PC-3 (cell line): ENCODE measurements around the gene INSL3. TPM values are rescaled to one million over a fixed set of nuclear protein-coding genes. Genes with fewer than 3 reads are reported as not detected.

Source experiments
- ATAC-seq: fragments of 200-7000 bp; cut with Tn5 transposase; 2 replicates; pipeline ENCODE4 v1.9.1; 2020; ENCODE audit warnings: mild to moderate bottlenecking, moderate library complexity
- BruUV-seq: library from RNA; stranded (reverse); fragments of 400-500 nt; replicated peaks from 2 replicates; lab custom pipeline; 2021; lab: Mats Ljungman, UMichigan
- CTCF ChIA-PET: fragments of 300-600 bp; sonication (Branson Sonifier 250); formaldehyde crosslinking; loops from one replicate; lab custom pipeline; 2022; ENCODE audit warnings: antibody characterized with exemption; lab: Charles Lee
- POLR2A ChIA-PET: fragments of 300-600 bp; sonication (Branson Sonifier 250); formaldehyde crosslinking; loops from one replicate; lab custom pipeline; 2022; ENCODE audit warnings: antibody characterized with exemption; ENCODE audit not compliant: unreplicated experiment; lab: Charles Lee
- DNase-seq: peaks from one replicate; pipeline ENCODE4 v3.0.0-alpha.2; 2015
- H2AFZ ChIP-seq: fragments of 300-600 bp; sonication (generic); 2 replicates; pipeline ENCODE4 v1.6.0; 2016; ENCODE audit warnings: antibody characterized with exemption, low read length
- H3F3A ChIP-seq: fragments of 300-600 bp; sonication (generic); one replicate; pipeline ENCODE4 v1.6.0; 2017; ENCODE audit warnings: antibody characterized with exemption, low read length, control low read depth, mild to moderate bottlenecking; ENCODE audit not compliant: unreplicated experiment
- H3K27ac ChIP-seq: fragments of 300-600 bp; sonication (generic); 2 replicates; pipeline ENCODE4 v1.5.1; 2016; ENCODE audit warnings: mild to moderate bottlenecking, low read length
- H3K27me3 ChIP-seq: fragments of 300-600 bp; sonication (generic); 2 replicates; pipeline ENCODE4 v1.6.1; 2016; ENCODE audit warnings: low read length, mixed read lengths
- H3K36me3 ChIP-seq: fragments of 300-600 bp; sonication (generic); 2 replicates; pipeline ENCODE4 v1.6.1; 2016; ENCODE audit warnings: low read depth, mixed run types, low read length, mixed read lengths
- H3K4me1 ChIP-seq: fragments of 300-600 bp; sonication (generic); 2 replicates; pipeline ENCODE4 v1.5.1; 2016; ENCODE audit warnings: low read length; ENCODE audit not compliant: insufficient read depth
- H3K4me2 ChIP-seq: fragments of 300-600 bp; sonication (generic); 2 replicates; pipeline ENCODE4 v1.6.0; 2016; ENCODE audit warnings: low read length
- H3K4me3 ChIP-seq: fragments of 300-600 bp; sonication (generic); 2 replicates; pipeline ENCODE4 v1.5.1; 2016; ENCODE audit warnings: mild to moderate bottlenecking, low read length, mixed read lengths
- H3K79me2 ChIP-seq: fragments of 300-600 bp; sonication (generic); 2 replicates; pipeline ENCODE4 v1.6.1; 2017; ENCODE audit warnings: low read length, mixed read lengths
- H3K9ac ChIP-seq: fragments of 300-600 bp; sonication (generic); 2 replicates; pipeline ENCODE4 v1.6.0; 2016; ENCODE audit warnings: mild to moderate bottlenecking, low read length
- H3K9me2 ChIP-seq: fragments of 300-600 bp; sonication (generic); replicated peaks from 2 replicates; pipeline ENCODE4 v1.6.1; 2016; ENCODE audit warnings: mixed run types, low read length, mixed read lengths
- H3K9me3 ChIP-seq: fragments of 300-600 bp; sonication (generic); 2 replicates; pipeline ENCODE4 v1.6.1; 2016; ENCODE audit warnings: low read length, mixed read lengths
- H4K20me1 ChIP-seq: fragments of 300-600 bp; sonication (generic); 2 replicates; pipeline ENCODE4 v1.6.1; 2016; ENCODE audit warnings: low read length, mixed read lengths
- EZH2 ChIP-seq: fragments of 300-600 bp; sonication (generic); IDR thresholded peaks from one replicate; pipeline ENCODE4 v1.6.1; 2017; ENCODE audit warnings: antibody characterized with exemption, mild to moderate bottlenecking, low read length; ENCODE audit not compliant: unreplicated experiment
- EZH2phosphoT487 ChIP-seq: fragments of 300-600 bp; sonication (generic); IDR thresholded peaks from 2 replicates; pipeline ENCODE4 v1.6.1; 2018; ENCODE audit warnings: mild to moderate bottlenecking, antibody characterized with exemption, low read length, borderline replicate concordance
- intact Hi-C: fragments of 100-400 bp; cut with micrococcal nuclease; formaldehyde crosslinking; loops from 2 replicates; pipeline ENCODE4 v1.9.0; 2023
- total RNA-seq: library from RNA; depleted of rRNA; stranded (reverse); fragments of >200 nt; gene quantifications from 2 replicates; pipeline ENCODE4 v1.2.3, GENCODE V29; 2014; rRNA removed
- TF ChIP-seq, protein P1 (sequence below): fragments of 300-600 bp; sonication (generic); conservative IDR thresholded peaks from 2 replicates; pipeline ENCODE4 v1.5.1; 2017; ENCODE audit warnings: antibody characterized with exemption, low read depth, mild to moderate bottlenecking, low read length

Gene INSL3
- total RNA-seq, 1 experiment from 2014 or later = not detected

DNA sequence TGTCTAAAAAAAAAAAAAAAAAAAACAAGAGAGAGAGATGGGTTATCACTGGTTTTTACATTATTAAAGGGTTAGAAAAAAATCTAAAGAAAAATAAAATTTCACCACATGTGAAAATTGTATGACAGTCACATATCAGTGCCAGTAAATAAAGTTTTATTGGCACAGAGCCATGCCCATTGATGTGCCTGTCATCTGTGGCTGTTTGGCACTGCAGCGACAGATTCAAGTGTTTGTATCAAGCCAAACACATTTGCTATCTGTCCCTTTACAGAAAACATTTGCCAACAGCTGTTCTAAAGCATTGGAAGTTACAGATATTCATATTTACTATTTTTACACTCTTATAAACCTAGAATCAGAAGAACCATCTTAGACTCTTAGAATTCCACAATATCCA lies 53.8 kb downstream of the INSL3 start:
- TF ChIP-seq EZH2 (no peak), EZH2phosphoT487 (no peak)
- TF ChIP-seq, protein P1, sequence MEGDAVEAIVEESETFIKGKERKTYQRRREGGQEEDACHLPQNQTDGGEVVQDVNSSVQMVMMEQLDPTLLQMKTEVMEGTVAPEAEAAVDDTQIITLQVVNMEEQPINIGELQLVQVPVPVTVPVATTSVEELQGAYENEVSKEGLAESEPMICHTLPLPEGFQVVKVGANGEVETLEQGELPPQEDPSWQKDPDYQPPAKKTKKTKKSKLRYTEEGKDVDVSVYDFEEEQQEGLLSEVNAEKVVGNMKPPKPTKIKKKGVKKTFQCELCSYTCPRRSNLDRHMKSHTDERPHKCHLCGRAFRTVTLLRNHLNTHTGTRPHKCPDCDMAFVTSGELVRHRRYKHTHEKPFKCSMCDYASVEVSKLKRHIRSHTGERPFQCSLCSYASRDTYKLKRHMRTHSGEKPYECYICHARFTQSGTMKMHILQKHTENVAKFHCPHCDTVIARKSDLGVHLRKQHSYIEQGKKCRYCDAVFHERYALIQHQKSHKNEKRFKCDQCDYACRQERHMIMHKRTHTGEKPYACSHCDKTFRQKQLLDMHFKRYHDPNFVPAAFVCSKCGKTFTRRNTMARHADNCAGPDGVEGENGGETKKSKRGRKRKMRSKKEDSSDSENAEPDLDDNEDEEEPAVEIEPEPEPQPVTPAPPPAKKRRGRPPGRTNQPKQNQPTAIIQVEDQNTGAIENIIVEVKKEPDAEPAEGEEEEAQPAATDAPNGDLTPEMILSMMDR = no peak
- no peak overlapping the region for H3K4me3 ChIP-seq
- H3K79me2 ChIP-seq = no peaks in the 10 kb centered on the region
- H3K36me3 ChIP-seq = no peaks in the 10 kb centered on the region
- peaks cover 9% of the 10 kb centered on the region for H3K4me1 ChIP-seq
- ChIA-PET POLR2A (interaction anchor here (0.7 kb wide), 1 partner anchor 92 kb away, joined by 3 read pairs; the partner anchor contains the start of gene RPL18A), CTCF (interaction anchor here (1.3 kb wide), 1 partner anchor 162 kb away, joined by 11 read pairs; no protein-coding TSS in a partner anchor)
- H3K4me2 ChIP-seq = no peak overlapping the region
- ATAC-seq = no peak
- intact Hi-C loops = no loop called here
- no peaks in the 10 kb centered on the region for H4K20me1 ChIP-seq
- DNase-seq = no peak
- no peaks in the 10 kb centered on the region for H3K9me2 ChIP-seq
- no peaks in the 10 kb centered on the region for H3K27me3 ChIP-seq
- H3F3A ChIP-seq = no peaks in the 10 kb centered on the region
- BruUV-seq = no TSS peak
- no peak overlapping the region for H2AFZ ChIP-seq
- no peak overlapping the region for H3K27ac ChIP-seq
- no peak overlapping the region for H3K9ac ChIP-seq
- H3K9me3 ChIP-seq = no peaks in the 10 kb centered on the region

DNA sequence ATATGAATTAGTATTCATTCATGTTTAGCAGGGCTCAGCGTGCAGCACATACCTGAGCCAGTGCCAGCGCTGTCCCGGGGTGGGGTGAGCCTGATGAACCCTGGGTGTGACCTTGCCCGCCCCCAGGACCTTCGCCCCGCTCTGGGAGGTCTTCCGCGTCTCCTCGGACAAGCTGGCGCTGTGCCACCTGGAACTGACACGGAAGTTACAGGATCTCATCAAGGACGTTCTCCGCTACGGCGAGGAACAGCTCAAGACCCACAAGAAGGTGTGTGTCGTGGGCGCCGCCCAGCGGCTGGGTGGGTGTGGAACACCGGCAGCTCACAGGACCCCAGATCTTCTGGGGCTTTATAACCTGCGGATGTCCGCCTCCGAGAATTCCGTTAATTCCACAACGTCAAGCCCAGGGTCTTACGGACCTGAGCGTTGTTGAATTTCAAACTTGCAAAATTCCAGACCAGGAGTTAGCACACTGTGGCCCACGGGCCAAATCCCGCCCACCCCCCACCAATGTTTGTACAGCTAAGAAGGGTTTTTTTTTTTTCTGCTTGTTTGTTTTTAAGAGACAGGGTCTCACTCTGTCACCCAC lies 54.7 kb downstream of the INSL3 start:
- intact Hi-C loops = loop anchor here (1.0 kb wide), 1 partner anchor 62 kb away; no protein-coding TSS in a partner anchor
- ATAC-seq (peak; percentile 83), DNase-seq (peak; percentile 90)
- Histone ChIP-seq H3K36me3 (no peaks in the 10 kb centered on the region), H2AFZ (peak overlapping the region; percentile 57), H3K4me3 (peak overlapping the region; percentile 52), H3K4me1 (peaks cover 9% of the 10 kb centered on the region), H3K27ac (no peak overlapping the region), H3K4me2 (peak overlapping the region; percentile 76), H3F3A (no peaks in the 10 kb centered on the region), H3K27me3 (no peaks in the 10 kb centered on the region), H3K9me3 (no peaks in the 10 kb centered on the region), H3K9me2 (no peaks in the 10 kb centered on the region), H4K20me1 (no peaks in the 10 kb centered on the region), H3K79me2 (no peaks in the 10 kb centered on the region), H3K9ac (no peak overlapping the region)
- ChIA-PET POLR2A (no interaction called here), CTCF (interaction anchor here (0.5 to 1.3 kb wide), 11 partner anchors 19 to 658 kb away, joined by 3 to 11 read pairs (median 3); partner anchors contain the start of genes MAP1S, PGLS and RPL18A)
- TF ChIP-seq EZH2phosphoT487 (no peak), EZH2 (no peak)
- TF ChIP-seq, protein P1 = peak; percentile 95
- BruUV-seq = no TSS peak

Other genes with a start within 250 kb of the INSL3 start
- not detected in 2 replicates for gene UNC13A, start 133.2 kb downstream of the INSL3 start, total RNA-seq
- 25.4 and 30.2 TPM in 2 replicates for gene MAP1S, start 102.0 kb downstream of the INSL3 start, total RNA-seq
- gene FCHO1, start 70.0 kb downstream of the INSL3 start, total RNA-seq = 21.0 and 29.5 TPM in 2 replicates
- 39.5 and 41.7 TPM in 2 replicates for gene B3GNT3, start 26.4 kb downstream of the INSL3 start, total RNA-seq
- 1.5 and 4.3 TPM in 2 replicates for gene JAK3, start 26.5 kb upstream of the INSL3 start, total RNA-seq
- gene RPL18A, start 38.4 kb upstream of the INSL3 start, total RNA-seq = 1,763 and 2,241 TPM in 2 replicates
- gene SLC5A5, start 50.4 kb upstream of the INSL3 start, total RNA-seq = 0.23 TPM in 1 of 2 replicates, not detected in the other
- gene CCDC124, start 111.5 kb upstream of the INSL3 start, total RNA-seq = 165 and 247 TPM in 2 replicates
- gene KCNN1, start 145.6 kb upstream of the INSL3 start, total RNA-seq = not detected in 2 replicates
- 27.7 and 38.5 TPM in 2 replicates for gene ARRDC2, start 186.7 kb upstream of the INSL3 start, total RNA-seq